GM19238 (cell line): Measurements from ENCODE around the gene ZNF592.
"Not testable (repeated sequence)": the region's sequence is repeated elsewhere in the genome, so short reads cannot be mapped to it uniquely, and the experiment has no call there.

Source experiments
- DNase-seq: peaks from one replicate; pipeline ENCODE4 v3.0.0; 2011; ENCODE audit warnings: low spot score; ENCODE audit not compliant: insufficient read length

Gene ZNF592

DNA sequence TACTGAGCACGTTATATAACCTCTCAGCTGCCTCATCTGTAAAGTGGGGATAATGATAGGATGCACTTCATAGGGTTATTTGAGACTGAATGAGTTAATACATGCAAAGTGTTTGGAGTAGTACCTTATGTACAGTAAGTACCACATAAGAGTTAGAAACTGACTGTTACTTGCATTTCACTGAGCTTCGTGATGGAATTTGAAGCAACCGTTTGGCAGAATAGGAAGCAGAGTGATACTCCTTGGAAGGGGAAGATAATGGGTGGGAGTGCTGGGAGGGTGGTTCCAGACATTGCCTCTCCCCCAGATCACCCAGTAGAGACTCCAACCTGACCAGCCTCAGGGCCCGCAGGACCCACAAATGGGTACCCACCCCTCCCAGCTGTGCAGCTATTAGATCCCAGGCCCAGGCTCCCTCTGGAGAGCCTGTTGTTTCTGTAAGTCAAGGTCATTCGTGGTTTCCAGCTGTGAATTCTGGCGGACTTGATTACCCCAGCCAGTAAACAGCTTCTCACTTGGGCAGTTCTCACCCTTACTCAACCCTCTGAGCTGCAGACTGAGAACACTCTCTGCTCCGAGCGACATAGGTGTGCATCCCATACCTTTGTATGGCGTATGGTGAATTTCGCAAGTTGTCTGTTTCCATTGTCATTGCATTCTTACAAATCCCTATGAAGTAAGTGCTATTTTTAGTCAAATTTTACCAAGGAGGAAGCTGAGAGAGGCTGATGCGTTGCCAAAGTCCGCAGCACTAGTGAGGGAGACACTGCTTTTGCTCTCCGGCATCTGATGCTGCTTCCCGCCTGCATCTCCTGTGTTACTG is 79.9 kb downstream of the ZNF592 start:
- DNase-seq: no peak

GRCh38 chr15:84829428-84829827 is 81.0 kb downstream of the ZNF592 start:
- no peak for DNase-seq

- no peak for DNase-seq
Measured at GRCh38 chr15:84830036-84830435, 81.6 kb downstream of the ZNF592 start.

DNA sequence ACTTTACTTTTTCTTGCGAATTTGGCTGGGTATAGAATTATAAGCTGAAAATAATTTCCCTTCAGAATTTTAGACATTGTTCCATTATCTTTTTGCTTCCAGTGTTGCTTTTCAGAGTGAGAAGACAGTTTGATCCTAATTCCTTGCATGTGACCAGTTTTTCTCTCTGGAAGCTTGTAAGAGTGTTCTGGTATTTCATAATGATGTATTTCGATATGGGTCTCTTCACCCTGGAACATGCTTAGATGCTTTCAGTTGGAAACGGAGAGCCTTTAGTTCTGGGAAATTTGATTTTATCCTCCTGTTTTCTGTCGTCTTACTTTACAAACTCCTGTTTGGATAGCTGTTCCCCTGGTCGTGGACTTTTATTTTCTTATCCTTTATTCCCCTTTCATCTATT is 82.6 kb downstream of the ZNF592 start:
- no peak for DNase-seq

DNA sequence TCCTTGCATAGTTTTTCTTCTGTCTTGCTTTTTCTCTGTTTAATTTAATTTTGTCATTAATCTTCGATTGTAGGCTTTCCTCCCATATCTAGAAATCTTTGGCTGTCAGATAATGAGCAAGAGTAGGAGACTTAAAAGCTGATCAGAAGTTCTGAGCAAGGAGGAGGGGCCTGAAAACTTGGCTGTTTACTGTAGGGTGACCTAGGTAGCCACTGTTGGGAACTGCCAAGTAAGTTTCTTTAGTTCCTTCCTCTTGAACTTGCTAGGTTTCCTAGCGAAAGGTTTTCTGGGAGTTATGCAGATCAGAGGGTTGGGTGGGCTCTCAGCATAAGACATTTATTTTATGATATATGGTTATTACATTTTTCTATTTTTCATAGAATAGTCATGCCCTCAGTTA is 83.2 kb downstream of the ZNF592 start:
- DNase-seq: no peak

GRCh38 chr15:84832448-84833040 is 84.2 kb downstream of the ZNF592 start:
- no peak for DNase-seq

- no peak for DNase-seq
Measured at GRCh38 chr15:84833447-84834228, 85.2 kb downstream of the ZNF592 start.

DNA sequence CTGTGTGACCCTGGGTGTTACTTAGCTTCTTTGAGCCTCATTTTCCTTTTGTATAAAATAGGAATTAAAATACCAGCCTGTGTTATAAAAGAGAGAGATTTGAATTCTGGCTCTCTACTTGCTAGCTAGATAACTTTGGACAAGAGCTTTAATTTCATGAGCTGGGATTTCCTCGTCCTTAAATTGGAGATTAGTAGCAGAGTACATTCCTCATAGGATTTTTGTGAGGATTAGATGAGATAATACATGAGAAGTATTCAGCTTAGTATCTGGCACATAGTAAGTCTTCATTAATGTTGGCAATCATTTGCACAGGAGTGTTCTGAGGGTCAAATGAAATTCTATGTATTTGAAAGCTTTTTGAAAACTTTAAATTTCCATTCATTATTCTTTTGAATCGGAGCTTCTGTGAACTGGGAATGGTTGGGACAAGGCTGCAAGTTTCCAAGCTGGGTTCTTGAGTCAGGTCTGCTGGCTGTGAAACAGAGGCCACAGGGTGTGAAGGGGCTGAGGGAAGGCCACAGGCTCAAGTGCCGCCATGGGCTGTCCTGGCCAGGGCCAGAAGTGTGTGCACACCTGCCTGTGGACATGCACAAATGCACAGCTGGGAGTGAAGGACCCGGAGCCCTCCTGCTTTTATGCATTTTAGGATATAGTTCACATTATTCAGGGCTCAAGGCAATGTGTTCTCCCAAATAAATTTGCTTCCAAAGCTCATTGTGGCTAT is 86.0 kb downstream of the ZNF592 start:
- DNase-seq: no peak

DNA sequence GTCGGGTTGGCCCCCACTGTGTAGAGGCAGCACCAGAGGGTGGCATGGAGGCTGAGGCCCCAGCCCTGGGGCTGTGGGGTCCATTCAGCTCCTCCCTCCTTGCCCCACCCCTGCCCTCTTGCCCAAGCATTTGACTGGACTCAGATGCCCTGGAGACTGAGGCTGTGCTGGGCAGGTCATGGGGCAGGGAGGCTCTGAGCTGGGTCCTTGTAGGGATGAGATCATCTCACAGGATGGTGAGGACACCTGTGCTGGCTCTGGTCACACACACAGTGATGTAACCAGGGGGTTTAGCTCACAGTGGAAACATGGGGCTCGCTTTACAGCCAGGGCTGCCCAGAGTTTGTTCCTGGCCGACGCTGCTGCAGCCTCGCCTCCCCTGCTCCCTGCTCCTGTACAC is 86.6 kb downstream of the ZNF592 start:
- DNase-seq: no peak

DNA sequence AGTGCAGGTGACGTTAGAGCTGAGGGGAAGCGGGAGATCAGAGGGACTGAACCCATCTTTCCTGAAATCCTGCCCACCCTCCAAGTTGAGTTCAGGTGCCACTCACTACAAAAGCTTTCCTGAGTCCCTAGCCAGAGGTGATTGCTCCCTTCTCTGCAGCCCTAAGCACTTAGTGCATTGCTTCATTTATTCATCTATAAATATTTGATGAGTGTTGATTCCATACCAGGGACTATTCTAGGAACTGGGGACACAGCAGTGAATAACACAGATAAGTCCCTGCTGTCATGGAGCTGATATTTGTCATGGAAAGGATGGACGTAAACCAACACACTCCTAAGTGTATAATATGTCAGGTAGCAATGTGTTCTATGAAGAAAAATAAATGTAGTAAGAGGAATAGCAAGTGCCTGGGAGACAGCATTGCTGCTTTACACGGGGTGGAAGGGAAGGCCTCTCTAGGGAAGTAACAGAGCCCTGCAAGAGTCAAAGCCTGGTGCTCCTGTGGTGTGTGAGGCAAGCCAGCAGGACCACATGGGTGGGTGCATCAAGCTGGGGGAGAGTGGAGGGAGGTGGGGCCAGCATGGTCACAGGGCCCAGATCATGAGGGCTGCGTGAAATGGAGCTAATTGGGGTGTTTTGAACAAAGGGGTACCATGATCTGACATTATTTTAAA is 87.4 kb downstream of the ZNF592 start:
- DNase-seq: no peak

DNA sequence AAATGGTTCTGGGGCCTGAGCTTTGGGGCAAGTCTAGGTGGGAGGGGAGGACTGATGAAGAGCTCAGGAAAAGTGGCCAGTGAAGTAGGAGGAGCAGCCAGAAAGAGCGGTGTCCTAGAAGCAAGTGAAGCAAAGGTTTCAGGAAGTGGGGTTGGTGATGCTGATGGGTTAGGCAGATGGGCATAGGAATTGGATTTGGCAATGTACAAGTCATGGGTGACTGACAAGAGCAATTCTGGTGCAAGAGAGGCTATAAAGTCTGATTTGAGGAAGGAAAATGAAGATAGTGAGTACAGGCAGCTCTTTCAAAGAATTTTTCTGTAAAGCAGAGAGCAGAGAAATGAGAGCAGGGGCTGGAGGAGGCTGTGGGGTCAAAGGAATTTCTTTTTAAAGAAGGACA is 88.5 kb downstream of the ZNF592 start:
- DNase-seq: no peak

DNA sequence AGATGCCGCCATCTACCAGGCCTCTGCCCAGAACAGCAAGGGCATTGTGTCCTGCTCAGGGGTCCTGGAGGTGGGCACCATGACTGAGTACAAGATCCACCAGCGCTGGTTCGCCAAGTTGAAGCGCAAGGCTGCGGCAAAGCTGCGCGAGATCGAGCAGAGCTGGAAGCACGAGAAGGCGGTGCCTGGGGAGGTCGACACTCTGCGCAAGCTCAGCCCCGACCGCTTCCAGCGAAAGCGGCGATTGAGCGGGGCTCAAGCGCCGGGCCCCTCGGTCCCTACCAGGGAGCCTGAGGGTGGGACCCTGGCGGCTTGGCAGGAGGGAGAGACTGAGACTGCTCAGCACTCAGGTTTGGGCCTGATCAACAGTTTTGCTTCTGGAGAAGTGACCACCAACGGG is 91.3 kb downstream of the ZNF592 start:
- DNase-seq: no peak

GRCh38 chr15:84840255-84840654 is 91.9 kb downstream of the ZNF592 start:
- no peak for DNase-seq

DNA sequence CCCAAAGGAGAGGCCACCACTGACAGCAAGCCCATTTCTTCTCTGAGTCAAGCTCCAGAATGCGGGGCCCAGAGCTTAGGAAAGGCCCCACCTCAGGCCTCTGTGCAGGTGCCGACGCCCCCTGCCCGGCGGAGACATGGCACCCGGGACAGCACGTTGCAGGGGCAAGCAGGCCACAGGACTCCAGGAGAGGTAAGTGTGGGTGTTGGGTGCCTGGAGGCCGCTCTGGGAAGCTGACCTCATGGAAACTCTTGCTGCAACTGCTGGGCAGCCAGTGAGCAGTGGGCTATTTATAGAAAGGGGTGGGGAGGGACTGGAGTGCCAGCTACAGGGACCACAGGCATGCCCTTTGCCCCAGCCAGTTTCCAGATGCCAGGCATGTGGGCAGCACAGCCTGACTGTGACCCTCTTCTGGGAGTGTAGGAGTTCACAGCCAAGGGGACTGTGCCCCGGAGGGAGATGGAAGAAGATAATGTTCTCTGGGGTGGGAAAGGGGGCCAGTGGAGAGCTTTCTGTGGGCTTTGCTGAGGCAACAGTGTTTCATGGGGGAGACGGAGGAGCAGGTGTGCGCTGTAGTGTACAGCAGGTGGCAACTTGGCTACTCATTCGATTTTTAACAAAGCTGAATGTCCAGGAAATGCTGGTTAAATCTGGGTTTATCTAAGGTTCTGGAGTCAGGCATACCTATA is 92.5 kb downstream of the ZNF592 start:
- no peak for DNase-seq

- no peak for DNase-seq
Measured at GRCh38 chr15:84842781-84843180, 94.4 kb downstream of the ZNF592 start.

GRCh38 chr15:84844964-84845363 is 96.6 kb downstream of the ZNF592 start:
- no peak for DNase-seq

GRCh38 chr15:84845631-84846030 is 97.2 kb downstream of the ZNF592 start:
- not testable (repeated sequence) for DNase-seq

GRCh38 chr15:84846269-84846668 is 97.9 kb downstream of the ZNF592 start:
- DNase-seq: no peak

GRCh38 chr15:84847382-84847781 is 99.0 kb downstream of the ZNF592 start:
- DNase-seq: no peak

DNA sequence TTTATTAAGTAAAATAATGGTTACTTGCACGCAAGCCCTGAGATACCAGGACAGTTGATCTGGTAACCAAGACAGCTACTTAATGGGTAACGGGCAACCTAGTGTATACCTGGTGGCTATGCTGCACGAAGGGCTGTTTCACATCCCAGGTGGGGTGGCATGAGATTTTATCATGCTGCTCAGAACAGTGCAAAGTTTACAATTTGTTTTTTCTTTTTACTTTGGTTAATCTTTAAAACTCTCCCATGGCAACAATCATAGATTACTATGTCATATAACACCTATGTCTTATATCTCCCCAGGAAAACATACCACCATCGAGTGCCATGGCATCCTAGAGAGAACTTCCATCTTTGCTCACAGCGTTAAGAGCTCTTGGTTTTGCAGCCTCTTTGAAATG is 103.8 kb downstream of the ZNF592 start:
- DNase-seq: no peak

DNA sequence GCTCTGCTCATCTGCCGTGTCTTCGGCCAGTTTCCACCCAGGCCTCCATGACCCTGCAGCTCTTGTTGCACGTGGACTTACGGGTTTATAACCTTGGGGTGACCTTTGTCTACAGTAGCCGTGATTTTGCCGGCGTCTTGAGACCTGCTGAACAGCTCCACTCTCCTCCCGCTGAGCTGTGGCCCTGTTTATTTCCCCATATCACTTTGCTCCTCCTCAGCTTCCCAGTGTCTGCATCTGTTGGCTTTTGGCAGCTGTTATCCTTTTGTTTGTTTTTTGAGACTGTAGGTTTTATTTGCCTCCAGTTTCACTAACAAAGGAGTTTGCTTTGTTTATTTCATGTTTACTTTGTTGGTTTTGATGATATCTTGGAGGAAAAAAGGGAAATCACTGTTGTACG is 106.7 kb downstream of the ZNF592 start:
- no peak for DNase-seq
